Ecto neural progenitor cell (in vitro differentiated cells): Measurements from ENCODE around the gene FBXL22.
A peak's percentile ranks its signal among the peaks of the same experiment; 100 is the strongest.

Source experiments
- DNase-seq: peaks from one replicate; pipeline ENCODE4 v3.0.0-alpha.2; 2018; ENCODE audit warnings: low spot score

Gene FBXL22

GRCh38 chr15:63593705-63594671 is 3.2 kb upstream of the FBXL22 start:
- no peak for DNase-seq

GRCh38 chr15:63595065-63595464 is 2.1 kb upstream of the FBXL22 start:
- DNase-seq = no peak

- DNase-seq = no peak
Observed at GRCh38 chr15:63595688-63596087, 1.5 kb upstream of the FBXL22 start.

- DNase-seq = no peak
Observed at GRCh38 chr15:63596676-63597037, 530 bp upstream of the FBXL22 start.

GRCh38 chr15:63597821-63598220 is 634 bp downstream of the FBXL22 start:
- DNase-seq = no peak

GRCh38 chr15:63598473-63599400 is 1.6 kb downstream of the FBXL22 start:
- DNase-seq = no peak

- peak; percentile 60 for DNase-seq
Observed at GRCh38 chr15:63599401-63600000, 2.3 kb downstream of the FBXL22 start.

GRCh38 chr15:63600001-63600615 is 2.9 kb downstream of the FBXL22 start:
- no peak for DNase-seq

GRCh38 chr15:63600616-63601025 is 3.4 kb downstream of the FBXL22 start:
- DNase-seq = peak; percentile 83

GRCh38 chr15:63601026-63601703 is 4.0 kb downstream of the FBXL22 start:
- peak; percentile 60 for DNase-seq

GRCh38 chr15:63601704-63602185 is 4.6 kb downstream of the FBXL22 start:
- DNase-seq = no peak

- no peak for DNase-seq
Observed at GRCh38 chr15:63602595-63602994, 5.4 kb downstream of the FBXL22 start.

- no peak for DNase-seq
Observed at GRCh38 chr15:63603516-63603915, 6.3 kb downstream of the FBXL22 start.

- no peak for DNase-seq
Observed at GRCh38 chr15:63604281-63604680, 7.1 kb downstream of the FBXL22 start.

- no peak for DNase-seq
Observed at GRCh38 chr15:63605036-63605435, 7.8 kb downstream of the FBXL22 start.

GRCh38 chr15:63605816-63606215 is 8.6 kb downstream of the FBXL22 start:
- no peak for DNase-seq

GRCh38 chr15:63606308-63606707 is 9.1 kb downstream of the FBXL22 start:
- no peak for DNase-seq

- no peak for DNase-seq
Observed at GRCh38 chr15:63608989-63609388, 11.8 kb downstream of the FBXL22 start.

GRCh38 chr15:63609448-63609847 is 12.3 kb downstream of the FBXL22 start:
- no peak for DNase-seq

- DNase-seq = peak; percentile 69
Observed at GRCh38 chr15:63610209-63610841, 13.1 kb downstream of the FBXL22 start.

- DNase-seq = no peak
Observed at GRCh38 chr15:63611177-63611576, 14.0 kb downstream of the FBXL22 start.
